Nephron progenitor cell (in vitro differentiated cells): Measurements from ENCODE around the gene RPRD2.

ENCODE experiments used
- DNase-seq: peaks from one replicate; pipeline ENCODE4 v3.0.0; 2021
- H3K27ac Mint-ChIP-seq: 2 replicates; pipeline ENCODE4 v1.8.0; 2021; ENCODE audit warnings: mild to moderate bottlenecking, moderate library complexity, mixed read lengths
- H3K27me3 Mint-ChIP-seq: 2 replicates; pipeline ENCODE4 v1.8.0; 2021; ENCODE audit warnings: mild to moderate bottlenecking, low read depth, mixed read lengths; ENCODE audit not compliant: poor library complexity
- H3K36me3 Mint-ChIP-seq: 2 replicates; pipeline ENCODE4 v1.8.0; 2021; ENCODE audit warnings: low read depth, mixed read lengths
- H3K4me1 Mint-ChIP-seq: 2 replicates; pipeline ENCODE4 v1.8.0; 2021; ENCODE audit warnings: mixed read lengths
- H3K4me3 Mint-ChIP-seq: 2 replicates; pipeline ENCODE4 v1.8.0; 2021; ENCODE audit warnings: mild to moderate bottlenecking, moderate library complexity, mixed read lengths
- H3K9me3 Mint-ChIP-seq: 2 replicates; pipeline ENCODE4 v1.8.0; 2021; ENCODE audit warnings: mild to moderate bottlenecking, moderate library complexity, mixed read lengths
- CTCF ChIP-seq: fragments of 200-600 bp; sonication (generic); IDR thresholded peaks from 2 replicates; pipeline ENCODE4 v1.5.0; 2021; ENCODE audit warnings: antibody characterized with exemption

The RPRD2 gene

GRCh38 chr1:150422541-150422940 is 58.6 kb downstream of the RPRD2 start:
- no peaks in the 10 kb centered on the region for H3K4me1 Mint-ChIP-seq
- peaks cover 4% of the 10 kb centered on the region for H3K27me3 Mint-ChIP-seq
- peaks cover 66% of the 10 kb centered on the region for H3K36me3 Mint-ChIP-seq
- H3K9me3 Mint-ChIP-seq: no peaks in the 10 kb centered on the region
- DNase-seq: no peak
- no peak overlapping the region for H3K4me3 Mint-ChIP-seq
- no peak for TF ChIP-seq CTCF
- no peak overlapping the region for H3K27ac Mint-ChIP-seq

- no peak for TF ChIP-seq CTCF
- H3K36me3 Mint-ChIP-seq: peaks cover 60% of the 10 kb centered on the region
- no peak for DNase-seq
- peaks cover 4% of the 10 kb centered on the region for H3K27me3 Mint-ChIP-seq
- no peaks in the 10 kb centered on the region for H3K4me1 Mint-ChIP-seq
- H3K4me3 Mint-ChIP-seq: no peak overlapping the region
- no peaks in the 10 kb centered on the region for H3K9me3 Mint-ChIP-seq
- peak overlapping the region; percentile 21 for H3K27ac Mint-ChIP-seq
These were observed 65.9 kb downstream of the RPRD2 start for GRCh38 chr1:150429805-150430204.

DNA sequence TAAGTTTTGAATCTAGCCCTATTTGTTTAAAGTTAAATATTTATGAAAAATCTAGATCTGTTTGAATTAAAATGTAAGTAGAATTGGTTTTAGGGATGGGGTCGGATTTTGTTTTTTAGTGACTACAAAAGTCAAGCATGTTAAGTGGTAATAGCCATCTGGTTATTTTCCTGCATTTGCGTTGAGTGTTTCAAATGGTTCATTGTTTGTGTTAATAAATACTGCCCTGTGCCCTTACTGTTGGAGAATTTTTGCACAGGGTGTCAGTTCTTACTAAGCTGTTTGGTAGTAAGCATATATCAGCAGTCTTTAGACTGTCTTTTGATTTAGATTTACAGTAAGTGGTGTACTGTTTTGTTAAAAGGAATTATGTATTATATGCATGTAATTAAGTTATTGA is 77.2 kb downstream of the RPRD2 start:
- TF ChIP-seq CTCF: no peak
- H3K4me3 Mint-ChIP-seq: no peak overlapping the region
- no peak overlapping the region for H3K27ac Mint-ChIP-seq
- H3K4me1 Mint-ChIP-seq: peaks cover 3% of the 10 kb centered on the region
- peaks cover 73% of the 10 kb centered on the region for H3K36me3 Mint-ChIP-seq
- H3K9me3 Mint-ChIP-seq: peaks cover 1% of the 10 kb centered on the region
- DNase-seq: no peak
- H3K27me3 Mint-ChIP-seq: no peaks in the 10 kb centered on the region

DNA sequence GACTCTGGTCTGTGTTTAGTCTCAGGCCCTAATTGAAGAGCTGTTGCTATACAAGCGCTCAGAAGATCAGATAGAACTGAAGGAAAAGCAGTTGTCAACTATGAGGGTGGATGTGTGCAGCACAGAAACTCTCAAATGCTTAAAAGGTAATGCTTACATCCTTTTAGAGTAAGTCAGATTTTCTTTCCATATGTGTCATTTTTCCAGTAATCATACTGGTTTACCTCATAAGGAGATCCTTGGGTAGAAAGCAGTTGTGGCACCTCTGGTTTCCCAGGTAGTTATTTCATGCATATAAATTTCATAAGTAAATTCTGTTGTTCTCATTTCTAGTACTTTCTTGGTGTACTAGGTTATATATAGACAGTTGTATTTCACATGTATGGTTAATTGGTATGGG is 80.3 kb downstream of the RPRD2 start:
- Mint-ChIP-seq H3K4me3 (no peak overlapping the region), H3K9me3 (no peaks in the 10 kb centered on the region), H3K27ac (no peak overlapping the region), H3K36me3 (peaks cover 80% of the 10 kb centered on the region), H3K4me1 (peaks cover 3% of the 10 kb centered on the region), H3K27me3 (no peaks in the 10 kb centered on the region)
- TF ChIP-seq CTCF: no peak
- DNase-seq: no peak

- no peak for DNase-seq
- no peak for TF ChIP-seq CTCF
- Mint-ChIP-seq H3K9me3 (no peaks in the 10 kb centered on the region), H3K4me1 (no peaks in the 10 kb centered on the region), H3K27ac (no peak overlapping the region), H3K27me3 (no peaks in the 10 kb centered on the region), H3K4me3 (no peak overlapping the region), H3K36me3 (peaks cover 46% of the 10 kb centered on the region)
These were observed 92.2 kb downstream of the RPRD2 start for GRCh38 chr1:150456146-150456647.

DNA sequence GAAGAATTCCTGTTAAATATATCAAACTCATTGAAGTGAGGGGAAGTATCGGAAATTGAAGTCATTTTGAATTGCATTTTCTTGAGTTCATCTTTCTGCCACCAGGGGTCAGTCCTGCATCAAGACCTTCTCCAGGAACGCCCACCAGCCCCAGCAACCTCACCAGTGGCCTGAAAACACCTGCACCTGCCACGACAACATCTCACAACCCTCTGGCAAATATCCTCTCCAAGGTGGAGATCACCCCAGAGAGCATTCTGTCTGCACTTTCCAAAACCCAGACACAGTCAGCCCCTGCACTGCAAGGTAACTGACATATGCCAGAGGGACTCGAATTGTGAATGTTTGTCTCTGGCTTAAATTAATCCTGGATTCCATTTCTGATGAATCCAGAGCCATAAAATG is 100.5 kb downstream of the RPRD2 start:
- H3K27me3 Mint-ChIP-seq: no peaks in the 10 kb centered on the region
- TF ChIP-seq CTCF: peak; percentile 73
- no peak overlapping the region for H3K4me3 Mint-ChIP-seq
- H3K27ac Mint-ChIP-seq: no peak overlapping the region
- peaks cover 44% of the 10 kb centered on the region for H3K36me3 Mint-ChIP-seq
- peak; percentile 65 for DNase-seq
- H3K4me1 Mint-ChIP-seq: no peaks in the 10 kb centered on the region
- H3K9me3 Mint-ChIP-seq: no peaks in the 10 kb centered on the region
